ENCODE data around the gene TGFBR3. TPM values are rescaled to one million over a fixed set of nuclear protein-coding genes. Genes with fewer than 3 reads are reported as not detected.

TGFBR3 gene
- total and polyA plus RNA-seq, 2 of the 4 experiments (the other 2 are of a cell fraction) = 3.0 to 11.3 TPM

DNA sequence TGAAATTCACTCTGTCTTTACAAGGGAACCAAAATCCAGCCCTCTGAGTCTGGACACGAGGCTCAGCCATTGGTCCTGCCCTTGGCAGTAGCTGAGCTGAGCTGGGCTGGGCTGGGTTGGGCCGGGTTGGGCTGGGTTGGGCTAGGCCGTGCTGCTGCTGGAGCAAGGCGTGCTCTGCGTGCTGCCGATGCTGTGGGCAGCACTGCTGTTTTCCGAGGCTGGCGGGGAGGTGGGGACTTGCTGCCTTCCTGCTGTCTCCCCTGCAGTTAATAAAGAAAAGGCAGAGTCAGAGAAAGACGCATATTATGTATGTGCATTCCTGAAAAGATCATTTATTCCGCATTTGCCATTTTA is 202.4 kb downstream of the TGFBR3 start:
- Histone ChIP-seq H3K23ac (ENCODE audit: low read depth, low read length) (no peak overlapping the region), H2BK120ac (ENCODE audit: low read depth, low read length) (no peak overlapping the region), H3K36me3 (ENCODE audit: control insufficient read depth, insufficient read depth, low read length) (peaks cover 7% of the 10 kb centered on the region), H3K18ac (ENCODE audit: low read depth, low read length) (no peak overlapping the region), H2AFZ (replicated peaks; ENCODE audit: low read length, poor library complexity) (no peak overlapping the region), H3K79me1 (ENCODE audit: low read depth in 1 of 2, low read length in 2 of 2) (no peaks in the 10 kb centered on the region), H3K14ac (replicated peaks; ENCODE audit: low read depth, low read length) (no peak overlapping the region), H3K9me1 (ENCODE audit: insufficient read depth, low read length) (no peaks in the 10 kb centered on the region), H3K4me2 (ENCODE audit: low read depth, low read length) (no peak overlapping the region), H2BK20ac (ENCODE audit: low read depth, low read length) (no peak overlapping the region), H4K20me1 (ENCODE audit: insufficient read depth, low read length) (no peaks in the 10 kb centered on the region), H4K5ac (ENCODE audit: low read depth, low read length) (no peak overlapping the region), H2AK9ac (replicated peaks; ENCODE audit: low read depth, low read length, poor library complexity) (no peak overlapping the region), H4K8ac (ENCODE audit: low read depth in 2 of 2, low read length in 2 of 2) (no peak overlapping the region), H3K27ac (ENCODE audit: insufficient read depth, low read length) (no peak overlapping the region), H3K9ac (ENCODE audit: low read depth, low read length) (no peak overlapping the region), H3K27me3 (ENCODE audit: control insufficient read depth, insufficient read depth, low read length) (no peaks in the 10 kb centered on the region), H2BK5ac (ENCODE audit: low read depth, low read length, poor library complexity, severe bottlenecking) (no peak overlapping the region), H3K9me3 (ENCODE audit: control insufficient read depth, insufficient read depth, low read length) (no peaks in the 10 kb centered on the region), H3K4me3 (ENCODE audit: insufficient read depth, low read depth, low read length) (no peak overlapping the region), H3K56ac (ENCODE audit: extremely low read depth, insufficient read depth, low read length) (no peak overlapping the region), H4K91ac (ENCODE audit: insufficient read depth, low read depth, low read length) (no peak overlapping the region), H2AK5ac (ENCODE audit: low read depth, low read length) (no peak overlapping the region), H2BK15ac (ENCODE audit: low read depth, low read length) (no peak overlapping the region), H3K4me1 (ENCODE audit: control insufficient read depth, insufficient read depth, low read length) (peaks cover 9% of the 10 kb centered on the region; the same call in 1 of the 2 replicates), H3K4ac (ENCODE audit: low read depth, low read length) (no peak overlapping the region)
- in situ Hi-C loops (cut with MboI; ENCODE audit: low sequenced_read_pairs) = no loop called here
- DNase-seq (no peak), ATAC-seq (ENCODE audit: low read depth) (no peak)
- ChIA-PET POLR2A (ENCODE audit: unreplicated experiment) (no interaction called here), CTCF (no interaction called here)
- TF ChIP-seq RCOR1 (IDR thresholded peaks at IDR 0.05; ENCODE audit: insufficient replicate concordance, low read length) (no peak), FOS (IDR thresholded peaks at IDR 0.05; ENCODE audit: low read depth, low read length) (no peak), RAD21 (IDR thresholded peaks at IDR 0.05; ENCODE audit: low read length) (no peak), SMC3 (IDR thresholded peaks at IDR 0.05; ENCODE audit: low read depth, low read length) (no peak), NFE2L2 (IDR thresholded peaks at IDR 0.05; ENCODE audit: low read depth, low read length) (no peak), CHD1 (IDR thresholded peaks at IDR 0.05; ENCODE audit: low read depth, low read length) (no peak), CEBPB (IDR thresholded peaks at IDR 0.05; ENCODE audit: low read depth, low read length) (no peak), MAZ (IDR thresholded peaks at IDR 0.05; ENCODE audit: borderline replicate concordance, low read depth, low read length) (no peak), POLR2A (IDR thresholded peaks at IDR 0.05; ENCODE audit: low read depth, low read length) (no peak), BHLHE40 (IDR thresholded peaks at IDR 0.05; ENCODE audit: low read depth, low read length) (no peak), MXI1 (IDR thresholded peaks at IDR 0.05; ENCODE audit: borderline replicate concordance, low read depth, low read length) (no peak), RFX5 (IDR thresholded peaks at IDR 0.05; ENCODE audit: low read depth, low read length) (no peak)
- TF ChIP-seq, protein P1, sequence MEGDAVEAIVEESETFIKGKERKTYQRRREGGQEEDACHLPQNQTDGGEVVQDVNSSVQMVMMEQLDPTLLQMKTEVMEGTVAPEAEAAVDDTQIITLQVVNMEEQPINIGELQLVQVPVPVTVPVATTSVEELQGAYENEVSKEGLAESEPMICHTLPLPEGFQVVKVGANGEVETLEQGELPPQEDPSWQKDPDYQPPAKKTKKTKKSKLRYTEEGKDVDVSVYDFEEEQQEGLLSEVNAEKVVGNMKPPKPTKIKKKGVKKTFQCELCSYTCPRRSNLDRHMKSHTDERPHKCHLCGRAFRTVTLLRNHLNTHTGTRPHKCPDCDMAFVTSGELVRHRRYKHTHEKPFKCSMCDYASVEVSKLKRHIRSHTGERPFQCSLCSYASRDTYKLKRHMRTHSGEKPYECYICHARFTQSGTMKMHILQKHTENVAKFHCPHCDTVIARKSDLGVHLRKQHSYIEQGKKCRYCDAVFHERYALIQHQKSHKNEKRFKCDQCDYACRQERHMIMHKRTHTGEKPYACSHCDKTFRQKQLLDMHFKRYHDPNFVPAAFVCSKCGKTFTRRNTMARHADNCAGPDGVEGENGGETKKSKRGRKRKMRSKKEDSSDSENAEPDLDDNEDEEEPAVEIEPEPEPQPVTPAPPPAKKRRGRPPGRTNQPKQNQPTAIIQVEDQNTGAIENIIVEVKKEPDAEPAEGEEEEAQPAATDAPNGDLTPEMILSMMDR (conservative IDR thresholded peaks at IDR 0.05; ENCODE audit: low read depth, low read length) = no peak
- TF ChIP-seq, protein P2, sequence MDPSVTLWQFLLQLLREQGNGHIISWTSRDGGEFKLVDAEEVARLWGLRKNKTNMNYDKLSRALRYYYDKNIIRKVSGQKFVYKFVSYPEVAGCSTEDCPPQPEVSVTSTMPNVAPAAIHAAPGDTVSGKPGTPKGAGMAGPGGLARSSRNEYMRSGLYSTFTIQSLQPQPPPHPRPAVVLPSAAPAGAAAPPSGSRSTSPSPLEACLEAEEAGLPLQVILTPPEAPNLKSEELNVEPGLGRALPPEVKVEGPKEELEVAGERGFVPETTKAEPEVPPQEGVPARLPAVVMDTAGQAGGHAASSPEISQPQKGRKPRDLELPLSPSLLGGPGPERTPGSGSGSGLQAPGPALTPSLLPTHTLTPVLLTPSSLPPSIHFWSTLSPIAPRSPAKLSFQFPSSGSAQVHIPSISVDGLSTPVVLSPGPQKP (IDR thresholded peaks at IDR 0.05; ENCODE audit: borderline replicate concordance, low read depth, low read length) = no peak
- intact Hi-C loops (cut with micrococcal nuclease) = no loop called here
- no TSS peak for BruUV-seq (replicated peaks)
- 47% methylated on average over 2 of the region's 10 CpGs; no CpG with 5 or more reads in 1 of the 2 experiments for WGBS, 2 experiments (ENCODE audit: extremely low coverage in 2 of 2, insufficient read length in 1 of 2)
- dilution Hi-C loops (cut with HindIII; ENCODE audit: low sequenced_read_pairs, unreplicated experiment) = no loop called here
